IgD-negative memory B cell (primary cell): ENCODE measurements around the gene MTMR10. TPM values are rescaled to one million over a fixed set of nuclear protein-coding genes. Genes with fewer than 3 reads are reported as not detected.

Source experiments
- H3K27ac Mint-ChIP-seq, 3 donors: one replicate each; pipeline ENCODE4 v1.8.0; 2020 to 2022; ENCODE audit warnings: mild to moderate bottlenecking in 3 of 3, mixed read lengths in 3 of 3, moderate library complexity in 1 of 3
- H3K27me3 Mint-ChIP-seq: one replicate; pipeline ENCODE4 v1.8.0; 2021; ENCODE audit warnings: mixed read lengths
- H3K36me3 Mint-ChIP-seq: one replicate; pipeline ENCODE4 v1.8.0; 2020; ENCODE audit warnings: mild to moderate bottlenecking, mixed read lengths
- H3K4me1 Mint-ChIP-seq, 3 donors: one replicate each; pipeline ENCODE4 v1.8.0; 2020 to 2022; ENCODE audit warnings: mixed read lengths in 3 of 3, mild to moderate bottlenecking in 1 of 3
- H3K4me3 Mint-ChIP-seq, 4 donors: one replicate each; pipeline ENCODE4 v1.8.0; 2020 to 2022; ENCODE audit warnings: mild to moderate bottlenecking in 4 of 4, mixed read lengths in 4 of 4, moderate library complexity in 3 of 4
- H3K9me3 Mint-ChIP-seq, 3 donors: one replicate each; pipeline ENCODE4 v1.8.0; 2020 to 2021; ENCODE audit warnings: mixed read lengths in 3 of 3, mild to moderate bottlenecking in 1 of 3
- polyA plus RNA-seq: library from polyadenylated mRNA; unstranded; fragments of 300-500 nt; fragmentation: Illumina TruSeq; gene quantifications from one replicate; pipeline ENCODE4 v1.2.3, GENCODE V29; 2021

MTMR10 gene
- polyA plus RNA-seq, 1 donor from 2014 or later, result 15.5 TPM

DNA sequence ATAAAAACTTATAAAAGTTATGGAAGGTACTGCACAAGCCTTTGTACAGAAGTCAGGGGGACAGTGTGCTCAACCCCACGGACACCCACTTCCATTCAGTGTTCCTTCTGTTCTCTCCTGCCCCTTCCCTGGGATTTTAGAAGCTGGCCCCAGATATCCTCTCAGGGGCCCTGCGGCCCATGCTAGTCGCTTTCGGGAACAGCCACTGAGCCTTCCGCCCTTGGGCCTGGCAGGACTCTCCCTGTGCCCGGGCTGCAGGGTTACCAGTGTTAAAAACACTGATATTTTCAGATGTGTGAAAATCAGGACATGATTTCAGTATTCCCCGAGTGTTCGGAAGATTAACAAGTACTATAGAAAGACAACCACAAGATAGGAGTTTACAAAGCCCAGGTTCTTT, 65.3 kb downstream of the MTMR10 start:
- no peaks in the 10 kb centered on the region for H3K9me3 Mint-ChIP-seq
- no peaks in the 10 kb centered on the region for H3K27me3 Mint-ChIP-seq
- H3K27ac Mint-ChIP-seq, result peak overlapping the region in 1 of 3 donors; percentile 74
- H3K4me3 Mint-ChIP-seq, result no peak overlapping the region
- H3K36me3 Mint-ChIP-seq, result no peaks in the 10 kb centered on the region
- no peaks in the 10 kb centered on the region for H3K4me1 Mint-ChIP-seq

- Mint-ChIP-seq H3K36me3 (no peaks in the 10 kb centered on the region), H3K4me1 (no peaks in the 10 kb centered on the region), H3K4me3 (no peak overlapping the region), H3K9me3 (no peaks in the 10 kb centered on the region), H3K27me3 (no peaks in the 10 kb centered on the region), H3K27ac (no peak overlapping the region)
Measured at GRCh38 chr15:30925686-30926085, 65.7 kb downstream of the MTMR10 start.

DNA sequence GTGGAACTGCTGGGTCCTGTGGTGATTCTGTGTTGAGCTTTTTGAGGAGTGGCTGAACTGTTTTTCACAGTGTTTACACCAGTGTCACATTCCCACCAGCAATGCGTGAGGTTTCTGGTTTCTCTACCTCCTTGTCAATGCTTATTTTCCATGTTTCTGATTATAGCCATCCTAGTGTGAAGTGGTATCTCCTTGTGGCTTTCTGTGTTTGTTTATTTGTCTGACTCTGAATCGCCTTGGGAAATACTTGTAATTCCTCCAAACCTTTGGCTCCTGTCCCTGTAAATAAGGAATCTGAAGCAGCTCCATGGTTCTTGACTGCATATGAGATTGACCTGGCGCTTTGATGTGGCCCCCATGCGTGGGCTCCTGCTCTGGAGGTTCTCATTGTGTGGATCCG, 67.1 kb downstream of the MTMR10 start:
- Mint-ChIP-seq H3K4me3 (no peak overlapping the region), H3K27ac (peak overlapping the region in 1 of 3 donors; percentile 84), H3K9me3 (no peaks in the 10 kb centered on the region), H3K27me3 (no peaks in the 10 kb centered on the region), H3K36me3 (peaks cover 3% of the 10 kb centered on the region), H3K4me1 (peaks cover 0 to 4% (median 3%) of the 10 kb centered on the region in 3 donors)

DNA sequence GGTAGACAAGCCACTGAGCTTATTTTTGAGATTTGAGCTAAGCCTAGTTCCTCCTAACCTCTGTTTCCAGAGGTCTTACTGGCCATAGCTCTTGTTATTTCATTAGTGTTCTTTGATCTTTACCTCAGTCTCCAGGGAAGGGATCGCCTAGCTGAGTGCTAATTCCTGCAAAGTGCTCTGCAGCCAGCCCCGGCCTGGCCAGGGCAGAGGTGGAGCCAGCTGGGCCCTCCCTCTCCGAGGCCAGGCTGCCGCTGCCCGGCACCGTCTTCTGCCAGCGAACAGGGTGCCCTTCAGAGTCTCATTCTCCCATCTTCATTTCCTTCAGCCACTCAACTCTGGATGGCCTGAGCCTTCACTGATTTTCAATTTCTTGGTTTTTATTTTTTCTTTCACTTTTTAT, 68.0 kb downstream of the MTMR10 start:
- H3K27me3 Mint-ChIP-seq, result no peaks in the 10 kb centered on the region
- H3K36me3 Mint-ChIP-seq, result peaks cover 3% of the 10 kb centered on the region
- H3K9me3 Mint-ChIP-seq, result no peaks in the 10 kb centered on the region
- peaks cover 0 to 4% (median 3%) of the 10 kb centered on the region in 3 donors for H3K4me1 Mint-ChIP-seq
- H3K4me3 Mint-ChIP-seq, result no peak overlapping the region
- H3K27ac Mint-ChIP-seq, result peak overlapping the region in 1 of 3 donors; percentile 84

GRCh38 chr15:30922480-30923311, 68.7 kb downstream of the MTMR10 start:
- H3K4me1 Mint-ChIP-seq, result peaks cover 0 to 4% (median 3%) of the 10 kb centered on the region in 3 donors
- no peaks in the 10 kb centered on the region for H3K27me3 Mint-ChIP-seq
- peak overlapping the region in 1 of 3 donors; percentile 84 for H3K27ac Mint-ChIP-seq
- no peaks in the 10 kb centered on the region for H3K9me3 Mint-ChIP-seq
- H3K4me3 Mint-ChIP-seq, result no peak overlapping the region
- peaks cover 3% of the 10 kb centered on the region for H3K36me3 Mint-ChIP-seq

- no peak overlapping the region for H3K4me3 Mint-ChIP-seq
- H3K4me1 Mint-ChIP-seq, result peaks cover 0 to 4% (median 3%) of the 10 kb centered on the region in 3 donors
- H3K36me3 Mint-ChIP-seq, result peaks cover 4% of the 10 kb centered on the region
- peak overlapping the region in 2 of 3 donors; percentile 21 to 31 for H3K27ac Mint-ChIP-seq
- H3K9me3 Mint-ChIP-seq, result no peaks in the 10 kb centered on the region
- no peaks in the 10 kb centered on the region for H3K27me3 Mint-ChIP-seq
Measured at GRCh38 chr15:30921781-30922479, 69.5 kb downstream of the MTMR10 start.

DNA sequence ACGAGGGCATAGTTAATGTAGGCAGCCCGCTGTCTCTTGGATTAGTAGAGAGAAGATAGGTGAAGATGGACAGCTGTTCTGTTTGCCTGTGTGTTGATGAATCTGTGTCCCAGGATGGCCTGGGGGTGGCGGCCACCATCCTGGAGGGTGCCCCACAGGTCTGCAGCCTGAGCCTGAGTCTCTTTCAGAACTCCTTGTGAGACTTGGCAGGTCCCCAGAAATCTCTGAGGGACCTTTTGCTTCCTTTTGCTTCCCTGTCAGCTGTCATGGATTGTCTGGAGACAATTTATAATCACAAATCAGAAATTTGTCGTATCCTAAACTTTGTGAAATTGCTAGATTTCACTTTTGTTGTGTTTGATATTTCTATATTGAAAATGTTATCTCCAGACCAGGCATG, 70.3 kb downstream of the MTMR10 start:
- H3K36me3 Mint-ChIP-seq, result peaks cover 7% of the 10 kb centered on the region
- H3K27me3 Mint-ChIP-seq, result no peaks in the 10 kb centered on the region
- H3K4me3 Mint-ChIP-seq, result no peak overlapping the region
- H3K9me3 Mint-ChIP-seq, result no peaks in the 10 kb centered on the region
- H3K27ac Mint-ChIP-seq, result peak overlapping the region in 2 of 3 donors; percentile 3 to 21
- peaks cover 3 to 5% (median 4%) of the 10 kb centered on the region in 3 donors for H3K4me1 Mint-ChIP-seq

- no peaks in the 10 kb centered on the region for H3K27me3 Mint-ChIP-seq
- peaks cover 3 to 5% (median 4%) of the 10 kb centered on the region in 3 donors for H3K4me1 Mint-ChIP-seq
- no peak overlapping the region for H3K4me3 Mint-ChIP-seq
- peaks cover 8% of the 10 kb centered on the region for H3K36me3 Mint-ChIP-seq
- H3K9me3 Mint-ChIP-seq, result no peaks in the 10 kb centered on the region
- H3K27ac Mint-ChIP-seq, result no peak overlapping the region
Measured at GRCh38 chr15:30919877-30920550, 71.4 kb downstream of the MTMR10 start.

DNA sequence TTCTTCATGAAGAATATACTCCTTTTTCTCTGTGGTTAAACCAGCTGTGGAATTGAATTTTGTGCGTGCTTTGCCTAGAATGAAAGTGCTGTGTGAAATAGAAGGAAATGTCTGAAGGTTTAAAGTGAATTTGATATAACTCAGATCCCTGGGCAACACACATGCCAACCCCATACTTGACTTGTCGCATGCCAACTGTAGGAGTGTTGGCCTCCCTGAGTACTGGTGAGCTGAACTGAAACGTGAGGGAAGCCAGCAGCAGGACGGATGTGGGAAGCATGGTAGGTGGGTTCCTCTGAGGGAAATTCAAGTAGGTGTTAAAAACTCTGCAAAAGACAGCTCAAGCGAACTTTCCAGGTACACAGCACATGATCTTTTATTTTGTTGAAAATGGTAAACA, 73.1 kb downstream of the MTMR10 start:
- Mint-ChIP-seq H3K9me3 (no peaks in the 10 kb centered on the region), H3K4me3 (no peak overlapping the region), H3K27ac (no peak overlapping the region), H3K36me3 (peaks cover 8% of the 10 kb centered on the region), H3K4me1 (peaks cover 3 to 5% (median 4%) of the 10 kb centered on the region in 3 donors), H3K27me3 (no peaks in the 10 kb centered on the region)

GRCh38 chr15:30917675-30918074, 73.8 kb downstream of the MTMR10 start:
- Mint-ChIP-seq H3K27ac (no peak overlapping the region), H3K27me3 (no peaks in the 10 kb centered on the region), H3K4me3 (no peak overlapping the region), H3K9me3 (no peaks in the 10 kb centered on the region), H3K4me1 (peaks cover 3 to 5% (median 4%) of the 10 kb centered on the region in 3 donors), H3K36me3 (peaks cover 8% of the 10 kb centered on the region)

GRCh38 chr15:30917013-30917412, 74.4 kb downstream of the MTMR10 start:
- peaks cover 3 to 5% (median 4%) of the 10 kb centered on the region in 3 donors for H3K4me1 Mint-ChIP-seq
- H3K36me3 Mint-ChIP-seq, result peaks cover 8% of the 10 kb centered on the region
- no peaks in the 10 kb centered on the region for H3K9me3 Mint-ChIP-seq
- H3K4me3 Mint-ChIP-seq, result no peak overlapping the region
- no peak overlapping the region for H3K27ac Mint-ChIP-seq
- H3K27me3 Mint-ChIP-seq, result no peaks in the 10 kb centered on the region

DNA sequence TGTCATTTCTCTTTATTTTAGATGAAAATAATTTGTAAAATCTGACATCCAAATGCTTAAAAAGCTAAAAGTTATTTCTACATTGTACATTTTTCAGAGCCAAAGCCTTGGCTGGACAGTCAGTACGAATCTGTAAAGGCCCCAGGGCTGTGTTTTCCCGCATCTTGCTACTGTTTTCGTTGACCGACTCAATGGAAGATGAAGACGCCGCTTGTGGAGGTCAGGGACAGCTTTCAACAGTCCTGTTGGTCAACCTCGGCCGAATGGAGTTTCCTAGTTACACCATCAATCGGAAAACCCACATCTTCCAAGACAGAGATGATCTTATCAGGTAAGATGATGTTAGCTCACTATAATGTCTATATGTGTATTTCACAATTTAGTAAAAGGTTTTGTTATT, 77.7 kb downstream of the MTMR10 start:
- Mint-ChIP-seq H3K36me3 (peaks cover 5% of the 10 kb centered on the region), H3K4me1 (peaks cover 3 to 5% (median 4%) of the 10 kb centered on the region in 3 donors), H3K27me3 (no peaks in the 10 kb centered on the region), H3K9me3 (no peaks in the 10 kb centered on the region), H3K4me3 (no peak overlapping the region), H3K27ac (peak overlapping the region in 1 of 3 donors; percentile 13)

DNA sequence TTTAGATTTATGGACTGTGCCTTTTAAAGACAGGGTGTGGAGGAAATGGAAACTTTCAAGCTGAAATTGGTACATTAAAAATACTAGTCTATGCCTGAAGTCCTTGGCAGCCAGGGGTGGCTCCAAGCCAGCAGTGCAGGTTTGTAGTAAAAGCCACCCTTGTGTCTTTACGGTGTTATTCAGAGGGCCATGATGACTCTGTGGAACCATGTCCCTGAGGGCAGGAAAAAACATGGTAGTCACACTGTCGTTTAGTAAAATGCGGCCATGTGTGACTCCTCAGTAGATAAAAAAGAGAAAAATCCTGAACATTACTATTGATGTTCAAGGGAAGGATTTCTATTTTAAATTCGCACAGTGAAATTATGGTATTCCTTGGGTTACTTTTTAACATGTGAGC, 85.1 kb downstream of the MTMR10 start:
- H3K27ac Mint-ChIP-seq, result no peak overlapping the region
- no peak overlapping the region for H3K4me3 Mint-ChIP-seq
- no peaks in the 10 kb centered on the region for H3K27me3 Mint-ChIP-seq
- peaks cover 20 to 28% (median 22%) of the 10 kb centered on the region in 3 donors for H3K4me1 Mint-ChIP-seq
- H3K36me3 Mint-ChIP-seq, result no peaks in the 10 kb centered on the region
- H3K9me3 Mint-ChIP-seq, result no peaks in the 10 kb centered on the region

- H3K36me3 Mint-ChIP-seq, result no peaks in the 10 kb centered on the region
- no peak overlapping the region for H3K4me3 Mint-ChIP-seq
- H3K27ac Mint-ChIP-seq, result no peak overlapping the region
- H3K4me1 Mint-ChIP-seq, result peaks cover 20 to 28% (median 22%) of the 10 kb centered on the region in 3 donors
- H3K27me3 Mint-ChIP-seq, result no peaks in the 10 kb centered on the region
- H3K9me3 Mint-ChIP-seq, result no peaks in the 10 kb centered on the region
Measured at GRCh38 chr15:30905821-30906220, 85.6 kb downstream of the MTMR10 start.

DNA sequence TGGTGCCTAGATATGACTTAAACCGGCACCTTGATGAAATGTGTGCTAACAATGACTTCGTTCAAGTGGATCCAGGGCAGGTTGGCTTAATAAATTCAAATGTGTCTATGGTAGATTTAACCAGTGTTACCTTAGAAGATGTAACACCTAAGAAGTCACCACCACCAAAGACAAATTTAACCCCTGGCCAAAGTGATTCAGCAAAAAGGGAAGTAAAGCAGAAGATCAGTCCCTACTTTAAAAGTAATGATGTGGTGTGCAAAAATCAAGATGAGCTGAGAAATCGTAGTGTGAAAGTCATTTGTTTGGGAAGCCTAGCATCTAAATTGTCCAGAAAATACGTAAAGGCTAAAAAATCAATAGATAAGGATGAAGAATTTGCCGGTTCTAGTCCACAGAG, 86.6 kb downstream of the MTMR10 start:
- peaks cover 18 to 28% (median 22%) of the 10 kb centered on the region in 3 donors for H3K4me1 Mint-ChIP-seq
- no peak overlapping the region for H3K27ac Mint-ChIP-seq
- H3K4me3 Mint-ChIP-seq, result peak overlapping the region; percentile 52 to 98 (median 91)
- no peaks in the 10 kb centered on the region for H3K36me3 Mint-ChIP-seq
- no peaks in the 10 kb centered on the region for H3K27me3 Mint-ChIP-seq
- no peaks in the 10 kb centered on the region for H3K9me3 Mint-ChIP-seq
